ENCODE measurements around the gene CLEC18B. TPM values are rescaled to one million over a fixed set of nuclear protein-coding genes. Genes with fewer than 3 reads are reported as not detected.

Gene CLEC18B
- 0.11 to 0.50 TPM (median 0.36 TPM) in 5 replicates for total RNA-seq (2022; extraction: Qiagen RNA extraction)

GRCh38 chr16:74420612-74421481 lies at the start of gene CLEC18B:
Gene CLEC18B (minus strand): TSS chr16:74421478. CDS start chr16:74421270, 208 bp downstream.

Other genes starting within 250 kb of the CLEC18B start
- 127 to 200 TPM (median 147 TPM) in 5 replicates for gene PSMD7, start 124.7 kb downstream of the CLEC18B start, total RNA-seq (2022; extraction: Qiagen RNA extraction)
- gene NPIPB15, start 45.2 kb downstream of the CLEC18B start, total RNA-seq (2022; extraction: Qiagen RNA extraction), result 0.35 to 0.59 TPM in 2 of 5 replicates, not detected in the others
- gene GLG1, start 185.6 kb upstream of the CLEC18B start, total RNA-seq (2022; extraction: Qiagen RNA extraction), result 41.9 to 60.3 TPM (median 50.2 TPM) in 5 replicates
- 31.9 to 40.2 TPM (median 37.1 TPM) in 5 replicates for gene RFWD3, start 245.4 kb upstream of the CLEC18B start, total RNA-seq (2022; extraction: Qiagen RNA extraction)

Measured in A549 treated with Hydrocortisone at 1 μM for 4 hours (cell line).